C1 segment of cervical spinal cord (tissue), 14 donors: ENCODE measurements around the gene CARD9.

Experiments
- DNase-seq, 14 donors: peaks; one replicate each; lab custom pipeline; 2025; lab: John Stamatoyannopoulos, UW

CARD9 gene

DNA sequence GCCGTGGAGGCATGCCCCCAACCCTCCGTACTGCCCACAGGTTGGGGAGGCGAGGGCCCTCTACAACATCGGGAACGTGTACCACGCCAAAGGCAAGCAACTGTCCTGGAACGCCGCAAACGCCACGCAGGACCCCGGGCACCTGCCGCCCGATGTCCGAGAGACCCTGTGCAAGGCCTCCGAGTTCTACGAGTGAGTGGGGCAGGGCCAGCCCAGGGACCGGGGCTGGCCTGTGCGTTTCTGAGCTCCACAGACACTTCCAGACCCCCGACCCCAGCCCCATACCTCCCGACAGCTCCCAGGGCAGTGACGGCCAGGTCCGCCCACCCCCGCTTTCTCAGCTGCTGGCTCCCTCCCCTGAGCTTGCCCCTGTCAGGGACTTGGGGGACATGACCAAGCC is 36.6 kb downstream of the CARD9 start:
- no peak for DNase-seq

DNA sequence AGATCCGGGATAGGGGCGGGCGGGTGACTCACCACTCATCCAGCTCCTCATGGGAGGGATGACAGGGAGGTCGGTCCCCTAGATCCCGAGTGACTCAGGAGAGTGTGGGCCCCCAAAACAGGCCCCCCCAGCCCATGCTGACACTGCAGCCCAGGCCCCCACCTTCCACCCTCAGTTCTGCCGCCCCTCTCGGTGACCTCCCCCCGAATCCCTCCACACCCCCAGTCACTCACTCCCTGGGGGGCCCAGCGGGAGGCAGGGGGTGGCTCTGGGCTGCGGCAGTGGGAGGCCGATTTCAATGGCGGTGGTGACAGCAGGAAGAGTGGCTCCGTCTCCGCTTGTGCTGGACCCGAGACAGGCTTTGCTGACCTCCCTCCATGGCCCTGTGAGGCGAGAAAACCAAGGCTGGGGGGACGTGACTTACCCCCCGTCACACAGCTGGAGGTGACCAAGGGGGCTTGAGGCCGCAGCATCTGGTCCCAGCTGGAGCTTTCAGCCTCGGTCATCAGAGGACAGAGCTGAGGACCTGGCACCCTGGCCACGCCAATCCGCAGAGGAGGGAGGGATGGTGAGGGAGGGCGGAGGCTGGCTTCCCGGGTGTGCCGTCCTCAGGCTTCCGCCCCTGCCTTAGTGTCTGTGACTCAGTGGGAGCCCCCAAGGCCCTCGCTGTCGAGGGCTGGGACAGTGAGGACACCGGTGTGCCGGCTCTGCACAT is 37.2 kb downstream of the CARD9 start:
- no peak for DNase-seq

DNA sequence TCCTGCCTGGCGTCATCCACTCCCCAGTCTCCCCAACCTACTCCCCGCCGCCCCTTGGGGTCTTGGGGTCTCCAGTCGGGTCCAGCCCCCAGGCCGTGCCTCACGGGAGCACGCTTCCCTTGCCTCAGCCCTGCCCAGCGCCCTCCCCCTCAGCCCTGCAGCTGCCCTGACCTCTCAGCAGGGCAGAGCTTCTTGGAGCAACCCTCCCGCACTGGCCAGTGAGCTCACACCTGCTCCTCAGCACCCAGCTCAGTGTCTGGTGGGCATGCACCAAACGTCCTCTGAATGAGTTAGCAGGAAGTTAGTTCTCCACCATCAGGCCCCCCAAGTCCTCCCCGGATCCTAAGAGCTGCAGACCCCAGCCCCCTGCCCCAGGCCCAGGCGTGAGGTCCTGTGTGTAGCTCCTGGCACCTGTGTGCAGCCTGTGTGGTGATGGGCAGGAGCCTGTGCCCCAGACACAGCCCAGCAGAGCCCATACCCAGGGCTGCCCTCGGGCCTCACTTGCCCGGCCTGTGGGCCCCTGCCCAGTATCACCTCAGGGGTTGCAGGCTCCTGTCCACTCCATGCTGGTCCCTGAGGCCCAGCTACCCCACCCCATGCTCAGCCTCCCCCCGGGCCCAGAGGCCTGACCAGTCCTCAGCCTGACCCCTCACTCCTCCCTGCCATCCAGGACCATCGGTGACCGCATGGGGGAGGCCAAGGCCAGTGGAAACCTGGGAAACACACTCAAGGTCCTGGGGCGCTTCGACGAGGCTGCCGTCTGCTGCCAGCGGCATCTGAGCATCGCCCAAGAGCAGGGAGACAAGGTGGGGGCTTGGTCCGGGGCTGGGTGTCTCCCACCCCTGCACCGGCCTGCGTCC is 37.9 kb downstream of the CARD9 start:
- no peak for DNase-seq

DNA sequence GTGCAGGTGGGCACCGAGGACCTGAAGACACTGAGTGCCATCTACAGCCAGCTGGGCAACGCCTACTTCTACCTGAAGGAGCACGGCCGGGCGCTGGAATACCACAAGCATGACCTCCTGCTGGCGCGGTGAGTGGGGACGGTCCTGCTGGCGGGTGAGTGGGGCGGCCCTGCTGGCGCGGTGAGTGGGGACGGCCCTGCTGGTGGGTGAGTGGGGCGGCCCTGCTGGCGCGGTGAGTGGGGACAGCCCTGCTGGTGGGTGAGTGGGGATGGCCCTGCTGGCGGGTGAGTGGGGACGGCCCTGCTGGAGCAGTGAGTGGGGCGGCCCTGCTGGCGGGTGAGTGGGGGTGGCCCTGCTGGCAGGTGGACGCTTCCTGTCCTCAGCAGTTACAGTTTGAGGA is 38.9 kb downstream of the CARD9 start:
- DNase-seq: no peak

DNA sequence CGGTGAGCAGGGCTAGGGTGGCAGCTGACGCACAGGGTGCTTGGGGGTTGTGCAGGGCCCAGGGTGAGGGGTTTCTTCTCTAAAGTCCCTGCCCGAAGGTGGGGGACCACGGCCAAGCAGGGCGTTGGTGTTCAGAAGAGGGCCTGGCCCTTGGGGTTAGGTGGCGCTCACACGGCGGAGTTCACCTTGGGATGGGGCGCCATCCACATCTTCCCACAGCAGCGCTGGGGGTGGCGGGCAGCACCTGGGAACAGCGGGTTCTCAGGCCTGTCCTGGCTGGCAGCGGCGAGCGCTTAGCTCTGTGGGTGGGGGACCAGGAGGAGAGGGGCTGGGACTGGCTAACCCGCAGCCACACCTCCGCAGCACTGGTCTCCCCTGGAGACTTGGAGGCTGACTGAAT is 40.0 kb downstream of the CARD9 start:
- DNase-seq: no peak

DNA sequence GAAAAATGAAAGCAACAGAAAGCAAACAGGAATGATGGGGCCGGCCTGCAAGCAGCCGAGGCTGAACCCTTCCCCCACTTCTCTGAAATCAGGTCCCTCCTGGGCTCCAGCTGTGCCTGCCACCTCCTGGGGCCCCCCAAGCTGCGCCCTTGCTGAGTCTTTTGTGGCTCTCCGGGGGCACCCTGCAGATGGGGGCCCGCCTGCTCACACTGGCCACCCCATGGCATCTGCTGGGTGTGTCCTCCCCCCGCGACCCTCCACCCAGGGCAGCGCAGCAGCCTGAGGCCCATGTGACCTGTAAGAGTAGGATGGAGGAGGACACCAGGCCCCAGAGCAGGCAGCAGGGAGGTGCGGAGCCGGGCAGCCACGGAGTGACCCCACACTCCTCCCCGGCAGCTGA is 40.4 kb downstream of the CARD9 start:
- no peak for DNase-seq

DNA sequence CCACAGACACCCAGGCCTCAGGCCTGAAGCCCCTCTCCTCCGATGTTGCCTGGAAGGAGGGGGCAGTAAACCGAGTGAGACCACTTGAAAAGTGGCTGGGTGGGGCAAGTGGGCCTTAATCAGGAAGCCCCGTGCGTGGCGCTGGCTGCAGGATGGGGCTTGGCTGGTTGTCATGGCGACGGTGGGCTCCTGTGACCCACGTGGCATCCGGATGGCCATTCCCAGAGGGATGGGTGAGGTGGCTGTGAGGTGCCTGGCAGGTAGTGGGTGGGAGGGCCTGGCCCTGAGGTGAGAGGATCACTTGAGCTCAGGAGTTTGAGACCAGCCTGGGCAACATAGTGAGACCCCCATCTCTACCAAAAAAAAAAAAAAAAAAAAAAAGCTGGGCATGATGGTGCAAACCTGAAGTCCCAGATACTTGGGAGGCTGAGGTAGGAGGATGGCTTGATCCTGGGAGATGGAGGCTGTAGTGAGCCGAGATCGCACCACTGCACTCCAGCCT is 40.9 kb downstream of the CARD9 start:
- no peak for DNase-seq

DNA sequence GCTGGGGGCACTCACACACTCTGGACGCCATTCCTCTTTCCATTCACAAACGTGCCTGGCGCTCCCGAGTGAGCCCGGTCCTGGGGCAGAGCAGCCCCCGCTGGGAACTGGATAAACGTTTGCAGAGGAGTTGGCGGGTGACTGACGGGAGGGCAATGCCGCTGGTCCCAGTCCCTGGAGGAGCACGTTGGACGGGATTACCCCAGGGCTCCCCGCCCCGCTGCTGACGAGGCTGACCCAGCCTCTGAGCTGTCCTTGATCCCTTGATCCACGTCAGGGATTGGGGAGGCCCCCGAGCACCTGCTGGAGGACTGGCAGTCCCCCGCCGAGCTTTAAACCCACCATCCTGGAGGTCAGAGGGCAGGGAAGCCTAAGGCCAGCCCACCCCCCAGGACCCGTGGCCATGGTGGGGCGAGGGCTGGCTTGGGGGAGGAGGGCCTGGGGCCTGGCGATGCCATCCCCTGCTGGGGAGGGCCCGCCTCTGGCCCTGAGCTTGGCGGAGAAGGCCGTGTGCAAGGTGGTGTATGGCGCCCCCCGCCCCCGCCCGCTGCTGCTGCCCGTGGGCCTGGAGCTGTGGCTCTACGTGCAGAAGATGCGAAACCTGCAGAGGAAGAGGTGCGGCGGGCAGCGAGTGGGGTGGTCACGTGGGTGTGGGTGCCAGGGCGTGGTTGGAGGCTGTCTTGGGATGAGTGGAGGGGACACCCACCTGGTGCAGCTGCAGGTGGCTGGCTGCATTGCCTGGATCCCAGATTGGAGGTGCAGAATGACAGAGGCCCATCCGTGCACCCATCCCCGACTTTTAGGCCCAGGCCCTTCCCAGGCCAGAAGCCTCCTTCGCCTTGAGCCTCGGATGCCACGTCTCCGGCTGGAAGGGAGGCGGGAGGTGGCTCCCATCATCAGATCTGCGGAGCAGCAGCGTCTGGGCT is 41.6 kb downstream of the CARD9 start:
- no peak for DNase-seq

DNA sequence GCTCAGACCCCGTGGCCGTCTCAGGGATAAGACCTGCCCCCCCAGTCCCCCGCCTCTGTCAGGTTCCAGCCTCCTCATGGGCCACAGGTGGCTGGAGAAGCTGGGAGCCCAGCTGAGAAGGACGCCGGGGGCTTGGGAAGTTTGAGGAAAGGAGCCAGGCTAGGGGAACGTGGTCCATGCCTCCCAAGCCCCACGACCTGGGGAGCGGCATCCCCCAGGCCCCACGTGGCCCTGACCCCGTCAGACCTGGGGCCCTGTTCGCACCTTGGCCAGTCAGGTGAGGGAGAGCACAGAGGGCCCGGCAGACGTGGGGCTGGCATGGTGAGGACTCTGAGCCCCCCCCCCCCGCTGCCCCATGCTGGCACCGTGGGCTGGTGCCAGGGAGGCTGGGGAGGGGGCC is 42.4 kb downstream of the CARD9 start:
- no peak for DNase-seq

DNA sequence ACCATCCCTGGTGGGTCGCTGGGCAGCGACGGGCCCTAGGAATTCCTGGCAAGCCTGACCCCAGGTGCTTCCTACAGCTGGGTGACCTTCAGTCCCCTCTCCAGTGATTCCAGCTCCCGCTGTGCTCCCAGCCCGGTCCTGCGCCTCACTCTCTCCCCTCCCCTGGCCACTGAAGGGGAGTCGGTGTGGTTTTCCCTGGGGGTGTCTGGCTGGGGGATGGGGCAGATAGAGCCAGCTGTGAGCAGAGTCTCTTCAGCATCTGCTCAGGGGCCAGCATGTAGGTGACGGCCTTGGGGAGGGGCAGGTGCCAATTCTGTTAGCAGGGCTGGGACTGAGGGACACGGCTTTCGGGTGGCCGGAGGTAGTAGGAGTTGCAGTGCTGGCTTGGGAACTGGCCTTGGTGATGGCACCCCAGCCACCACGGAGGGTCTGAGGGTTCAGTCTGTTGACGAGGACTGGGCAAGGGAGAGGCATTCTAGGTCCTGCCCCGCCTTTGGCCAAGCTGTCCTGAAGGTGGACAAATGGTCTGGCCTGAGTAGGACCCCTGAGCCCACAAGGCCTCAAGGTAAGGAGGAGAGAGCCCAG is 43.0 kb downstream of the CARD9 start:
- no peak for DNase-seq

DNA sequence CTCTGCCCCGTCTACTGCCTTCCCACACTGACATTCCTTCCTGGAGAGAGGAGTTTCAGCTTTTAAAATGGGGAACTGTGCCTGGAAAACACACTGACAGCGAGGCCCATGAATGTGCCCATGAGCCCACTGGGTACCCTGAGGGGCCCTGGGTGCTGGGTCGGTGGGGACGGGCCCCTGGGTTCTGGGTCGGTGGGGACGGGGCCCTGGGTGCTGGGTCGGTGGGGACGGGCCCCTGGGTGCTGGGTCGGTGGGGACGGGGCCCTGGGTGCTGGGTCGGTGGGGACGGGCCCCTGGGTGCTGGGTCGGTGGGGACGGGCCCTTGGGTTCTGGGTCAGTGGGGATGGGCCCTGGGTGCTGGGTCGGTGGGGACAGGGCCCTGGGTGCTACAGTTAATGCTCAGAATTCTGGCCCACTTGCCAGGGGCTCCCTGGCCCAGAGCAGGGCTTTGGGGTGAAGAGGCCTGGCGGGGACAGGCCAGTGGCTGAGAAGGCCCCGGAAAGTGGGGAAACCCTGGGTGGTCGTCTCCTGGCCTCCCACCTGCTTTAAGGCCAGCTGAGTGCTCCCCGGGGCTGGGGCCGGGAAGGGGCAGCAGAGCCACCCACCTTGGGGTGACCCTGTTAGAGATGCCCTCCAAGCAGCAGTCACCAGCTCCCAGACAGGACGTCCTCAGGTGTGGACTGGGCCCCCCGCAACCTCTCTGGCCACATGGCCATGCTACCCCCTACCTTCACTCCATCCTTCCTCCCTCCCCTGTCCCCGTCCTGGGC is 43.6 kb downstream of the CARD9 start:
- no peak for DNase-seq

DNA sequence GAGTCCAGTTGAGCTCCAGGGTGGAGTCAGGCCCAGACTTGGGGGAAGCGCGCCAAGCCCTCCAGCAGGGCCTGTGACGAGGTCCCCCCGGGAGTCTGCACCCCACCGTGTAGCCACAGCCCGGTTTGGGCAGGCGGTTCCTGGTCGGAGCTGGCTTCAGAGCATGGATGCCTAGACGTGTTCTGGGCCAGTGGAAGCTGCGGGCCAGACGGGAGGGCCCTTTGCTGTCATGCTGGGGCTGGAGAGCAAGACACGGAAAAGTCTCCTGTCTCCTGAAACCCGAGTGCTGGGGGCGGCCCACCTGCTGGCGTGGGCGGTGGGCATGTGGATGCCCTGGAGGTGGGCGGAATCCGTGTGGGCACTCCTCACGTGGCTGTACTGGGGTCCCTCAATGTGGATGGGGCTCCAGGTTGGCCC is 44.2 kb downstream of the CARD9 start:
- no peak for DNase-seq

DNA sequence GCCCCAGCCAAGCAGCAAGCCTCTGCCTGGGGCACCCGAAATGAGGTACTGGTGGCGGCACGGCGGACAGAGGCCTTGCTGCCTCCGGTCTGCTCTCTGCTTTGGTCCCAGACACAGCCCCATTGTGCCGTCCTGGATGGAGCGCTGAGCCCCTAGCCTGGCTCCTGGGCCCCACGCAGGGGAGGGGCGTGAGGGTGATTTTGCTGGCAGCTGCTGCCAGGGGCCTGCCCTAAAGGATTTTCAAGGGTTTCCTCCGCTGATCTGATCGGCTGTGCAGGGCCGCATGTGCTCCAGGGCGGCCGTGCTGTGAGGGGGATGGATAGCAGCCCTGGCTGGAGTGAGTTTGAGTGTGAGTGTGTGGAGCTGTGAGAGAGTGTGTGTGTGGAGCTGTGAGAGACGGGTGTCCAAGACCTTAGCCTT is 44.8 kb downstream of the CARD9 start:
- peak in 8 of 14 donors; percentile 22 to 68 (median 40) for DNase-seq

DNA sequence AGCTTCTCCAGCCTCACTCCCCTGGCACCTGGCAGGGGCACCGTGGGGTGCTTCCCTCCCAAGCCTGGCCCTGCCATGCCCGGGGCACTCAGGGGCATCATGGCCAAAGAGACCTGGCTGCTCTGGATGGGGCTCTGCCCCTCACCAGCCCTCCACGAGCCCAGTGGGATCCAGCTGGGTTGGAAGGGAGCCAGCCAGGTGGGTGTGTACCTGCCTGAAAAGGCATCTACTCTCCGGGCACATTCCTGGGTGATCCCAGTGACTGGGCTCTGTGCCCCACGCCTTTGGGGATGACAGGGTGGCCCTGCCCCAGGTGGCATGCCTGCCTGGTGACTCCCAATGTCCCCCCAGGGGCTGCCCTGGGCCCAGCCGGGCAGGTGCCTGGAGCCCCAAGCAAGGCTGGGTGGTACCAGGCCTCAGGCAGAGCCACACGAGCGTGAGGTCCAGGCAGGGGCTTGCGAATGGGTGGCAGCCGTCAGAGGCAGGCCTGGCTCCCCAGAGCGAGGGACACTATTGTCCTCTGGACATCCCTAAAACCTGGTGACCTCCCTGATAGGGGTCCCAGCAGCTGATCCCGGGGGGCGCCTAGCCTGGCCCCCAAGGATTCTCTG is 45.4 kb downstream of the CARD9 start:
- DNase-seq: peak in 3 of 14 donors; percentile 36 to 68 (median 47)

DNA sequence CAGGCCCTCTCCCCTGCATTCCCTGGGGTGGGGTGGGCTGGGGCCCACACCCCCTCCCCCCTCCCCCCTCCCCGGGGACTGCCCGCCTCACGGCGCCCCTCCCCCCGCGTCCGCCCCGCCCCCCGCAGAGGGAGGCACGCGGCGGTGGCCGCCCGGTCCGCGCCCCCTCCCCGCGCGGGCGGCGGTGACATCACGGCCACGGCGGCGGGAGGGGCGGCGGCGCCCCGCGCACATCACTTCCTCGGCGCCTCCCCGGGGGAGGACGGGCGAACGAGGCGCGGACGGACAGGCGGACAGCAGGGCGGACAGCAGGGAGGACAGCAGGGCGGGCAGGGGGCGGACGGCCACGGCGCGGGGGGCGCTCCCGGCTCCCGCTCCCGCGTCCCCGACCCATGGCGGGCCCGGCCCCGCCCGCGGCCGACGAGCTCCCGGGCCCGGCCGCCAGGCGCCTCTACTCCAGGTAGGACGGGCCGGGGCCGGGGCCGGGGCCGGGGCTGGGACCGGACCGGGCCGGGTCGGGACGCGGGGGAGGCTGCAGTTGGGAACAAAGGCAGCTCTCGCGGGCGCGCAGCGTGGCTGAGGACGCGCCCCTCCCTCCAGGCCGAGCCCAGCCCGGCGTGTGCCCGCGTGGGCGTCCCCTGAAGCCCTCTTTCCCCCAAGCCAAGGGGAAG is 46.0 kb downstream of the CARD9 start, which contains the start of gene GPSM1:
GPSM1 (plus strand) TSS at position 236 of the 671 bp plus-strand sequence; CDS start at position 393, 157 bp downstream.
- DNase-seq: peak in 9 of 14 donors; percentile 12 to 57 (median 33)

DNA sequence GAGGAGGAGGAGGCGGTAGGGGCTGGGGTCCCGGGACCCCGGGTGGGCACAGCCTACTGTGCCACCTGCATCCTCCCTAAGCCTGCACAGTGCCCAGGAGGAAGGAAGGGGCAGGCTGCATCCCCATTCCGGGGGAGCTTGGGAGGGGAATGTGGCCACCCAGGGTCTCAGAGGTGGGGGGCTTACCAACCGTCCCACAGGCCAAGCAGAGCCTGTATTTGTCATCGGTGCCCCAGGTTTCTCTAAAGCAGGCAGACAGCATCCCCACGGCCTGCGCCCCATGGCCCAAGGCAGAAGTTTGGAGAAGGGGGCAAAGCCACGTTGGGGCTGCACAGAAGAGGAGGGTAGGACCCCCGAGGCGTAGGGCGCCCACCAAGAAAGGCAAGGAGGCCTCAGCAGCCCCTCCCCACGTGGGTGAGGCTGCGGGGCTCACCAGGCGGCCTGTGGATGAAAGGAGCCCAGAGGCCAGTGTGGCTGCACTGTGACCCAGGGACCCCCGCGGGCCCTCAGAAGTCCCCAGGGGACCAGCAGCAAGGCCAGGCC is 46.6 kb downstream of the CARD9 start:
- peak in 1 of 14 donors; percentile 44 for DNase-seq

DNA sequence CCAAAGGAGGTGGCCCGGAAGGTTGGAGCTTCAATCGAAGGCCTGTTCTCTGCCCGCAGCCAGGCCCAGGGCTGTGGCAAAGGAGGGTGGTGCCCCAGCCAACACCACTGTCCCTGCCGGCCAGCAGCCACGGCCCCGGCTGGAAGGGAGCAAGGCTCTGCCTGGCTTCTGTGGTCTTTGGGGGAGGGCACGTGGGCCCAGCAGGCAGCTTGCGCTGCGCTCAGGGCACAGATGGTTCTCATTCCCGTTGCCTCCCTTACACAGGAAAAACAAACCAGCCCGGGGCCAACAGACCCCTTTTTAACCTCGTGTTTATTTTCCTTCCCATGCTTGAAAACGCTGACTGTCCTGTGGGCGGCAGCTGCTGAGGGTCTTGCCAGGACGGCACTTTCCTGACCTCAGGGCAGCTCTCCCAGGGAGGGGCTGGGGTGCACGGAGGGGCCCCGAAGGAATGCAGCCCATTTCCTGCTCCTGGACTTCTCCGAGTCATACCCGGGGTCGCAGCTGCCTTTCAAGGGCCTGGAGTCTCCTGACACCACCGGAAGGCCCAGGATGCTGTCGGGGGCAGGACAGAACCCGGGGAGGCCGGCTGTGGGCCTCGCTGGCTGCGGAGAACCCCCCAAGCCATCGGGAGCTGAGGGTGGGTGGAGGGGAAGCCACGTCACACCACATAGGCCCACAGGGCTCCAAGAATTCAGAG is 47.3 kb downstream of the CARD9 start:
- peak in 7 of 14 donors; percentile 9 to 67 (median 35) for DNase-seq

DNA sequence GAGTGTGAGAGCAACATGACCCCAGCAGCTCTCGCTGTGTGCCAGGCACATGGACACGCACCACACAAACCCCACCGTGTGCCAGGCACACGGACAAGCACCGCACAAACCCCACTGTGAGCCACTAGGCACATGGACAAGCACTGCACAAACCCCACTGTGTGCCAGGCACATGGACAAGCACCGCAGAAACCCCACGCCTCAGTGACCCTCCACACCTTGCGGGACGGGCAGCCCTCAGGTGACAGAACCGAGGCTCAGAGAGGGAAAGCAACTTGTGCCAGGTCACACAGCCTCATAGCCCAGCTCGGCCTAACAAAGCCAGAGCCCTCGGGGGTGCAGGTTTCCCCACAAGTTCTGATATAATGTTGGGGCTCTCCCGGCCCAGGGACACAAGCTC is 48.1 kb downstream of the CARD9 start:
- no peak for DNase-seq
